ENCODE results near the gene RAB20. TPM values are rescaled to one million over a fixed set of nuclear protein-coding genes. Genes with fewer than 3 reads are reported as not detected.

RAB20 gene
- total RNA-seq, 1 experiment from 2014 or later, result 12.3 TPM

- no peak overlapping the region for H3K4ac ChIP-seq (ENCODE audit: low read depth, low read length)
- no peaks in the 10 kb centered on the region for H3K23me2 ChIP-seq (ENCODE audit: insufficient read length, low read depth, low read length, poor library complexity, severe bottlenecking)
- H3K79me2 ChIP-seq (ENCODE audit: insufficient read depth, low read length), result no peaks in the 10 kb centered on the region
- no peak overlapping the region for H2BK15ac ChIP-seq (ENCODE audit: low read depth, low read length)
- DNase-seq, result no peak
- H4K8ac ChIP-seq (replicated peaks; ENCODE audit: insufficient read length, low read depth, low read length), result no peak overlapping the region
- no peak overlapping the region for H2AFZ ChIP-seq (ENCODE audit: low read length)
- Mint-ChIP-seq H3K27ac (no peak overlapping the region; a peak in 1 of 7 replicates), H3K4me3 (no peak overlapping the region), H3K27me3 (ENCODE audit: low read depth) (no peaks in the 10 kb centered on the region), H3K36me3 (ENCODE audit: insufficient read depth in 1 of 3, low read depth in 3 of 3) (peaks cover 42 to 77% (median 70%) of the 10 kb centered on the region in 3 experiments), H3K4me1 (peaks cover 0 to 6% of the 10 kb centered on the region in 2 experiments; a peak in 1 of 4 replicates), H3K9me3 (peaks cover 0 to 9% of the 10 kb centered on the region in 2 experiments; a peak in 1 of 5 replicates)
- no peak overlapping the region for H2BK12ac ChIP-seq (ENCODE audit: insufficient read length, low read depth, low read length)
- no peak overlapping the region for H3K23ac ChIP-seq (ENCODE audit: insufficient read length, low read depth, low read length)
- no peak overlapping the region for H3K27ac ChIP-seq (ENCODE audit: insufficient read length, low read depth, low read length)
- H4K91ac ChIP-seq (ENCODE audit: insufficient read length, low read depth, low read length), result no peak overlapping the region
- H4K20me1 ChIP-seq (ENCODE audit: control insufficient read depth, insufficient read depth, insufficient read length), result no peaks in the 10 kb centered on the region
- no peak for TF ChIP-seq CTCF (conservative IDR thresholded peaks at IDR 0.05)
- no peak overlapping the region for H2BK5ac ChIP-seq (ENCODE audit: insufficient read length, low read length)
- H3K9ac ChIP-seq (ENCODE audit: extremely low read depth, insufficient read length, low read length), result no peak overlapping the region
- no CpG with 5 or more reads among the region's 9 CpGs for WGBS (ENCODE audit: extremely low coverage, insufficient read length, low lambda C conversion rate)
- H3T11ph ChIP-seq (ENCODE audit: low read length), result no peak overlapping the region
- H3K56ac ChIP-seq (ENCODE audit: insufficient read length, low read depth, low read length), result no peak overlapping the region
- H3K4me1 ChIP-seq (ENCODE audit: insufficient read depth, low read length), result no peaks in the 10 kb centered on the region
- no peak overlapping the region for H3K4me2 ChIP-seq (ENCODE audit: insufficient read depth, insufficient read length, low read length)
- no peaks in the 10 kb centered on the region for H3K9me3 ChIP-seq (ENCODE audit: control insufficient read depth, low read depth, low read length)
- H3K27me3 ChIP-seq (ENCODE audit: insufficient read depth, low read length), result no peaks in the 10 kb centered on the region
- H2BK20ac ChIP-seq (ENCODE audit: low read depth, low read length, poor library complexity, severe bottlenecking), result no peak overlapping the region
- no peak overlapping the region for H3K14ac ChIP-seq (ENCODE audit: insufficient read depth, low read length)
- no peak overlapping the region for H3K18ac ChIP-seq (ENCODE audit: insufficient read length, low read depth, low read length)
- H3K79me1 ChIP-seq (ENCODE audit: insufficient read depth, low read depth, low read length, poor library complexity, severe bottlenecking), result no peaks in the 10 kb centered on the region
- H4K5ac ChIP-seq (ENCODE audit: insufficient read length, low read depth, low read length), result no peak overlapping the region
- H2BK120ac ChIP-seq (ENCODE audit: low read depth, low read length, poor library complexity, severe bottlenecking), result no peak overlapping the region
- no peak overlapping the region for H2AK5ac ChIP-seq (ENCODE audit: insufficient read length, low read length)
Measured at GRCh38 chr13:110493613-110494012, 67.9 kb downstream of the RAB20 start.
